H54 (cell line): ENCODE results near the gene SHANK2.

Source experiments
- DNase-seq: peaks from one replicate; pipeline ENCODE4 v3.0.0; 2011; ENCODE audit warnings: low spot score, mixed read lengths; ENCODE audit not compliant: insufficient read length
- FAIRE-seq: peaks from 3 replicates; lab custom pipeline; 2011; peaks lifted over from hg19 to GRCh38; lab: Jason Lieb, UNC
- POLR2A ChIP-seq: IDR thresholded peaks from 2 replicates; pipeline ENCODE4 v1.6.1; 2011; ENCODE audit warnings: low read depth, mild to moderate bottlenecking, low read length

Gene SHANK2

DNA sequence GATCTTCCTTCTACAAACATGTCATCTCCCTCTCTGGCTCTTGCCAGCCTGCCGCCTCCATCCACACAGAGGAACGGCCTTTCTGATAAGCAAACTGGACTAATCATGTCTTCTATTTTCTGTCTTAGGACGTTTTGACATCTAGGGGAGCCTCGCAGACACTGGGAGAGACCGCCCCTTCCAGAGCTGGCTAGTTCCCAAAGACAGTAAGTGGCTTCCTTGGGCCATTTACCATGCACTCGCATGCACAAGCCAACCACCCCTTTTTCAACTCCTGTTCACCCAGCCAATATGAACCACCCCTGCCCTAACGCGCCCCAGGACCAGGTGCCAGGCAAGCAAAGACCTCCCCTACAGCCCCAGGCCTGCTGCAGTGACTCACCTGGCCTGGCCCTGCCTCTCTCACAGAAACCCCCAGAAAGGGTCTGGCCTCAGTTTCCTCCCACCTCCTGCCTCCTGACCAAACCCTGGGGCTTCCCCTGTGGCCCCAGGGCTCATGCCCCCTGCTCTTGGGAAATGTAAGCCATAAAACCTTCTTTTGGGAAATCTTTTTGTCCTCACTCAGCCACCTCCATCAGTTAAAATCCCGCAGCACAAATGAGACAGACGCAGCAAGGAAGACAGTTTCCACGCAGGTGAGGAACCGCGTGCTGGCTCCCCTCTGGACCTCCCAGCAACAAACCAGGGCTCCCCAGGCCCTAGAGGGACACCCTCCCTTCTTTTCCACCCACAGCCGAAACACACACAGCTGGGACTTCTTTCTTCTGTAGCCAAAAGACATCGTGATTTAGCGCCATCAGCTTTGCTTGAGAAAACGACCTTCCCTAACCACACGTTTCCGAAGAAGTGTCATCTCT is 38.5 kb downstream of the SHANK2 start:
- FAIRE-seq (no peak), DNase-seq (no peak)
- TF ChIP-seq POLR2A = no peak

DNA sequence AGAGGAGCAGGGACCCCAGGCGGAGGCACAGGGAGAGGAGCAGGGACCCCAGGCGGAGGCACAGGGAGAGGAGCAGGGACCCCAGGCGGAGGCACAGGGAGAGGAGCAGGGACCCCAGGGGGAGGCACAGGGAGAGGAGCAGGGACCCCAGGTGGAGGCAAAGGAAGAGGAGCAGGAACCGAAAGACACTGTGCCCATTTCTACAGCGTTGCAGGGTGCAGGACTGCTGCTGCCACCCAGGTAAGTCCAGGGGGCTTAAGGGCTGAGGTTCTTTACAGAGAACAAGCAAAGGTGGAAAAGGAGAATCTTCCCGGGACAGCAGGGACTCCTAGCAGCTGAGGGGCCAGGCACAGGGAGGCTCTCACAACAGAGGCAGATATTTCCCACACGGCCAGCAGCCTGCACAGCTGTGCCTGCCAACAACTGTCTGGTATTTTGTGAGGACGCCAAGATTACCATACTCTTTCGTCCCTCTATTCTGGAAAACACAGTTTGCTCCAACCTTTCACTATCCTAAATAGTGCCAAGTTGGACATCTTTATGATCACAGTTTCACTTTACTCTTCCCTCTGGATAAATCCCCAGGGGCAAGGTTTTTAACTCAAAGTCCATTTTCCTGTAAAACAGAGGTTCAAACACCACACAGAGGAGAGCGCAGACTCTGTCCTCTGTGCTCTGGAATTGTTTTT is 39.4 kb downstream of the SHANK2 start:
- FAIRE-seq (no peak), DNase-seq (no peak)
- no peak for TF ChIP-seq POLR2A

DNA sequence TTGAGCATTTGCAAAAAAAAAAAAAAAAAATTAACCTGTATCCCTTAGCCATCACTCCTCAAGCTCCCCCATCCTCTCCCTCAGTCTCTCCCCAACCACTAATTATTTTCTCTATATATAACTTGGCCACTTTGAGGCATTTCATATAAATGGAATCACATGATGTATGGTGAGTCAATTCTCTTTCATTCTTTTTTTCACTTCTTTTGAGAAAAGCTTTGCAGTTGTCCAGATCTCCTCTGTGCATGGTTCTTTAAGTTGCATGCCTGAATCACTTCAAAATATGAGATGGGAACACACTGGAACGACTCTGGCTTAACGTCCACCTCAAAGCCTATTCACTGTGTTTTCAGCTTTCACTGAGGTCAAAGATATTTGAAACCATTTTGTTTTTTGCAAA is 40.7 kb downstream of the SHANK2 start:
- no peak for TF ChIP-seq POLR2A
- no peak for FAIRE-seq

DNA sequence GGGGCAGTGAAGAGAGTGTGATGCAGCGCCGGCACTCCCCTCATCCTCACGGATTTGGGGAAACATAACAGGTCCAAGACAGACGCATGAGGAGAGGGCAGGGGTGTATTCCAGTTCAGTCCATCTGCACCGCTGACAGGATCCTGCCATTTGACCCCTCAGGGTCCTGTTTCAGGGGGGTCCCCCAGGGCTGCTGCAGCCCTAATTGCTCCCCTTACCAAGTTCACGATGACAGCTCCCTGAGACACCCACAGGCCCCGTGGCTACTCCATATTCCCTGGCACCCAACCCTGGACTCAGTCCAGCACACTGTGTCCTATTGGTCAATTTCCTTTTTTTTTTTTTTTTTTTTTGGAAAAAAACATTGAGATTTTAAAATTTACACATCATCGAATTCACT is 41.5 kb downstream of the SHANK2 start:
- TF ChIP-seq POLR2A = no peak
- DNase-seq = no peak
- FAIRE-seq = no peak

More for the DNA sequence above, 40.7 kb downstream of the SHANK2 start:
- no peak for DNase-seq

DNA sequence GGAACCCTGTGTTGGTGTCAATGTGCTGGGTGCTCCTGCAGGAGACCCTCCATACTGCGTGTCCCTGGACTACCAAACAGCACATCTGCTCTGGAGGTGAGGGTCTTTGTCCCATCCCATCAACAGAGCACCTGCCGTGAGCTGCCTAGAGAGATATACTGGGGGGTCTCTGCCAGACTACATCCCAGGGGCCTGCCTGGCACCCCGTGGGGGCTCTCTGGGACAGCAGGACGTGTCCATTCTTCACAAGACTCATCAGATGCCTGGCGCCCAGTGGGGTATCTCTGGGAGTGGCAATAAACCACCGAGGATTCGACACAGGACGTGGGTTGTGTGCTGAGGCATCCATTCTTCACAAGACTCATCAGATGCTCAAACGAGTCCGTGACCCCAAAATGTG is 42.7 kb downstream of the SHANK2 start:
- TF ChIP-seq POLR2A = no peak
- FAIRE-seq (no peak), DNase-seq (no peak)

DNA sequence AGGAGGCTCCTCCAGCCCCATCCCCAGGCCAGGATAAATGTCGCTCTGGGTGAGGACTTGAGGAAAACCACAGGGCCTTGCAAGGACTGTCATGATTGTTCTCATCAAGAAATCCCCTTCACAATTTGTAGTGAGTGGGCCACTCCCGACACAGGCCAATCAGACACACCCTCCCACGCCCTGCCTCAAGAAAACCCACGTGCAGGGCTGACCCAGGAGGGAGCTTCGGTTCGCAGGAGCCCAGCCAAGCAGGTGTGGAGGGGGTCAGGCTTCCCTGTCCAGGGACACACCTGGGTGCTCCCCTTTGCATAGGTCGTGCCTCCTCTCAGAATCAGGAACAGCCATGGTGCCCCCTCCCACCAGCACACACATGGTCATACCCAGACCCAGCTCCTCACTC is 43.2 kb downstream of the SHANK2 start:
- no peak for DNase-seq
- no peak for TF ChIP-seq POLR2A
- FAIRE-seq = no peak

DNA sequence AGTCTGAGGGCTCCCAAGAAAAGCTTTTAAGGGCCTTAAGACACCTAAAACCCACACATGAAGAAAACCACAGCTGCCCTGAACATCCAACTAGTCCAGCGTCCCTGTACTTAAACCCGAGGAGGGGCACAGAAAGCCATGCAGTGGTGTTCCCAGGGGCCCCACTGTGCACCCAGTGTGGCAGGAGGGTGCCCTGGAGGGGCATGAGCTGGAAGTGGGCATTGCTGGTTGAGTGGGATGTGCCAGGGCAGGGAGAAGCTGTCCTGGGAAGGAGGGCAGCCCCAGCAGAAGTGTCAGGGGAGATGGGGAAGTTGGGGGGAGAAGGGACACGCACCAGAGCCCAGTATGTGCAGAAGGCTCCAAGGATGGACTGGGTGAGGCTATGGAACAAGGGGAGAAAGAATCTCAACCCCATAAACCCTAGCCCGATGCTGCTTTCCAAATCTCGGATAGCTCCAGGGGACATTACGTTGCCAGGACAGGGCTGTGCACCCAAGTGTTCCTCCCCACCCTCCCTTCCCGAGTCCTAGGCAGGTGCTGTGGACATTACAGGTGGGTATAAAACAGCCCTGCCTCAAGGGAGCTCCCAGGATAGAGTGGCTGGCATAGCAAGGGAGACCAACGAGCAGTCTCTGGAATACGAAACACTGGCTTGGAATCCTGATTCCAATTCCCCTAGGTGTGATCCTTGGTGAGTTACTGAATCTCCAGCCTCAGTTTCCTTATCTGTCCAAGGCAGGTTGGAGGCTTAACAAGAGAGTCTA is 44.2 kb downstream of the SHANK2 start:
- FAIRE-seq = no peak
- no peak for DNase-seq
- TF ChIP-seq POLR2A = no peak

DNA sequence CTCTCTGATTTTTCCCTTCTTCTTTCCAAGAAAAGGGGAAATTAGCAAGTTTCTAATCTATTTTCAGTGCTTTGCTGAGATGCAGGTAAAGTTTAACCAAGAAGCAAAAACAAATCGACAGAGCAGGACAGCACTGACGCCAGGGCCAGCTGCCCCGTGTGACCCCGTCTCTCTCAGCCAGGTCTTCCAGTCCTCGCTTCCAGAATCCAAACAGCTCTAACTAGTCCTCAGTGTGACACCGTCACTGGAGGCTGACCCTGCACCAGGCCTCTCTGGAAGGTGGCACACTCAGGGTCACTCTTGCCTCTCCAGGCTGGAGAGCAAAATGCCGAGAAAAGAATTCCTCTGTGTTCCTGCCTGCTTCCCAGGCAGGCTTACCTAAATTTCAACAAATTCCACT is 44.8 kb downstream of the SHANK2 start:
- DNase-seq = no peak
- FAIRE-seq = no peak
- no peak for TF ChIP-seq POLR2A

DNA sequence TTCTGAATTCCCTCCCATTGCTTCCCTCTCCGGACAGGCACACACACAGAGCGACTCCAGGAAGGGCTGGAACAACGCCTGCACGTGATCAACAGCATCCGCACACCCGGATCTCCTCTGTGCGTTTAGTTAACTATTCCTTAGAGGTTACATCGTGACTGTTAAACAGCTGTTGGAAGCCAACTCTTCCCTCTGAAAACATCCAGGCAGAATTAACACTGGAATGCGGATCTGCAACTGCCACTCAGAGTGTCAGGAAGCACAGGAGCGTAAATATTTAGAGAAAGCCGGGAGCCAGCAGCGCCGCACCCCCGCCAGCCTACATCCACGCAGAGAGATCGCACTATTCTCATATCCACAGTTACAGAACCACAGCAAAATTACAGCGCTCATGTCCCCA is 46.2 kb downstream of the SHANK2 start:
- no peak for TF ChIP-seq POLR2A
- no peak for FAIRE-seq
- no peak for DNase-seq

DNA sequence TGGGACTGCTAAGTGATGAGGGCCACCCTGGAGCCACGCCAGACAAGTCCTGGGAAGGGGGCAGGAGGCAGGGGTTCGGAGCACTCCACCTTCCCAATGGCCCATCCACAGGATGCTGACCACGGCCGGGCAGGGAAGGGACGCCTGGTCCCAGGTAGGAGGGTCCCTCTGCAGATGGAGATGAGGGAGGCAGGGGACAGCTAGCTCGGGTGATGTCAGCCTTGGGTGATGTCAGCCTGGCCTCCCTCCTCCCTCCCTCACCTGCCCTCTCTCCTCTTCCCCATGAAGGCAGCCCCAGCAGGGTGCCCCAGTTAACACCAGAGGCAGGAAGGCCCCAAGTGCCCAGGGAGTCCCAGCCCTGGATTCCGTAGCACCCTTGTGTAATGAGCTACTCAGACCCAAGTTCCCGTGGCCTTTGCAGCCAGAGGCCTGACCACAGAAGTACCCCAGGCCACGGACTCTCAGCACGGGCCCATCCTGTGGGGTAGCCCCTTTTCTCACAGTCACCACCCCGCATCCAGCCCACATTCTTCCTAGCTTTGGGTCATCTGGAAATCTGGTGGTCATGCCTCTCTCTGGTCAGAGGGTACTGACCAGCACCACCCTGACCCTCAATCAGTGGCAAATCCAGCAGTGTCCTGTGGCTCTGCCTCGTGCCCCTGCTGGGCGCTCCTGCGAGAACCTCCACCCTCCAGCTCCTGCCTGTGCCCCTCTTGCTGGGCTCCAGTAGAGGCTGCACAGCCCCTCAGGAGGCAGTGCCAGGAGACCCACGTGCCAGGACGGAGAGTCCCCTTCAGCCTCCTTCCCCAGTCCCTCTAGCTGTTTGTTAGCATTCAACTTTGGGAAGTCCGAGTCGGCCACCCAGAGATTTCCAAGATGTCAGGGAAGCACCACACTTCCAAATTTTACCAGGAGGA is 47.4 kb downstream of the SHANK2 start:
- FAIRE-seq = no peak

DNA sequence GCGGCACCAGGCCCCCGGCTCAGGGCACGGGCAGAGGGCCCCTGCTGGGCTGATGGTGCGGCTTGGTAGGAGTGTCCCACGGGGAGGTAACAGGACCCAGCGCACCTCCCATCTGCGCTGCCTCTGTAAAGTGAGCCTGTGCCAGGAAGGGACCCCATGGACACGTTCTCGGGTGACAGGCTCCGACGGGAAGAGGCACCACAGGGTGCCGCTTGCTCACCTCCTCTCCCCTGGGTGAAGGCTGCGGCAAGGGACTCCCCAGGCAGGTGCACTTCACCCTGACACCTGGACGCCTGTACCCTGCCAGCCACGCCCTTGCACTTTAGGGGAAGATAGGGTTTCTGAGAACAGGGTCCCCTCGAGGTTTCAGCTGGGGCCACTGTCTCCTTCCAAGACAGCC is 48.1 kb downstream of the SHANK2 start:
- TF ChIP-seq POLR2A = no peak
- no peak for DNase-seq
- no peak for FAIRE-seq

More for the DNA sequence above, 47.4 kb downstream of the SHANK2 start:
- no peak for DNase-seq
- TF ChIP-seq POLR2A = no peak

DNA sequence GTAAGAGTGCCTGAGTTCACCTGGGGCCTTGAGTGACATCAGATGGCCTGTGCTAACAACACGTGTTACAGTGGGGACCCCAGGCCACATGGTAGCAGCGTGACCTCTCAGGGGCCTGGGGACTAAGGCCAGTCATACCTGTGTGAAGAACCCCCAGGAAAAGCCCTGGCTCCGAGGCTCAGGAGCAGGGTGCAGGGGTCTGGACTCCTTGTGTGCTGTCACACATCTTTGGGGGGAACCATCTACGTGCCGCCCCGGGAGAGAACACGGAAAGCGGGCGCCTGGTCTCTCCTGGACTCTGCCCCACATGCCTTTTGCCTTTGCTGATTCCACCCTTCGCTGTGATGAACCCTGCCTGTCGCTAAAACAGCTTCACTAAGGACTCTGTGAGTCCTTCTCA is 48.7 kb downstream of the SHANK2 start:
- FAIRE-seq (no peak), DNase-seq (no peak)
- no peak for TF ChIP-seq POLR2A

DNA sequence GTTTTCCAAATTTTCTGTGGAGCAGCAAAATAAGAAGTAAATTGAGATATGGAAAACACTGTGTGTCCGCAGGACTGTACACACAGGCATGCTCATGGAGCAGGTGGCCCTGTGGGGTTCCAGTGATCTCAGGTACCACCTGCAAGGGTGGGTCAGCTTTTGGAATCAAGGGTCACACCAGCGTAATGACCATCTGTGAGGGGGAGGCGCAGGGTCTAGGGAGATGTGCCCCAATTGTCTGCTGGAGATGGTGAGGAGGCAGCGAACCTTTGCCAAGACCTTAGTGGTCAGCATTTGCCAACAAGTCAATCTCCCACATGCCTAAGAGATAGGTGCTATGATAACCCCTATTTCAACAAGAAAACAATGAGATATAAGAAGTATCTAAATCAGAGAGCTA is 49.4 kb downstream of the SHANK2 start:
- DNase-seq (no peak), FAIRE-seq (no peak)
- no peak for TF ChIP-seq POLR2A
